Left kidney (tissue), 2 donors: ENCODE results near the gene PTCD1. TPM values are rescaled to one million over a fixed set of nuclear protein-coding genes. Genes with fewer than 3 reads are reported as not detected.
"Not testable (repeated sequence)": the region's sequence is repeated elsewhere in the genome, so short reads cannot be mapped to it uniquely, and the experiment has no call there.

Source experiments
- DNase-seq: peaks from one replicate; pipeline ENCODE4 v3.0.0-alpha.2; 2013
- polyA plus RNA-seq: library from polyadenylated mRNA; unstranded; fragments of 120-200 nt; gene quantifications from one replicate; pipeline ENCODE4 v1.2.1, GENCODE V29; 2013; ENCODE audit not compliant: insufficient read length

PTCD1 gene
- polyA plus RNA-seq, 1 donor, result 6.0 TPM

- DNase-seq, result no peak
These were observed 48.8 kb downstream of the PTCD1 start for GRCh38 chr7:99389772-99390171.

- DNase-seq, result no peak
These were observed 50.7 kb downstream of the PTCD1 start for GRCh38 chr7:99387912-99388311.

- not testable (repeated sequence) for DNase-seq
These were observed 51.4 kb downstream of the PTCD1 start for GRCh38 chr7:99387239-99387635.

GRCh38 chr7:99386584-99387238 lies 51.9 kb downstream of the PTCD1 start:
- DNase-seq, result no peak

DNA sequence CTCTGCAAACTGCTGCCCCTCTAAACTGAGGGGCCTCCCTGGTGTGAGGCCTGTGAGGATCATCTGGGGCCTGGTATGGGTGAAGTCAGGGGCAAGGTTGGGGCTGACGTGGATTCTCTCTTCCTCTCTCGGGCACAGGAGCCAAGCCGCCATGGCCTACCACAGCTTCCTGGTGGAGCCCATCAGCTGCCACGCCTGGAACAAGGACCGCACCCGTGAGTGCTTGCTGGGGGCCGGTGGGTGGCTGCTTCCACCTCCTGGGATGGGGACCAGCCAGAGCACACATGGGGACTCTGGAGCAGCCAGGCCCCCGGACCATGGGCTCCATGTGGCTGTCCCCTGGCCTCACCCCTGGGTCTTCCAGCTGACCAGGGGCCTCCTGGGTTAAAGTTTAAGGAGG lies 53.0 kb downstream of the PTCD1 start:
- DNase-seq, result no peak

DNA sequence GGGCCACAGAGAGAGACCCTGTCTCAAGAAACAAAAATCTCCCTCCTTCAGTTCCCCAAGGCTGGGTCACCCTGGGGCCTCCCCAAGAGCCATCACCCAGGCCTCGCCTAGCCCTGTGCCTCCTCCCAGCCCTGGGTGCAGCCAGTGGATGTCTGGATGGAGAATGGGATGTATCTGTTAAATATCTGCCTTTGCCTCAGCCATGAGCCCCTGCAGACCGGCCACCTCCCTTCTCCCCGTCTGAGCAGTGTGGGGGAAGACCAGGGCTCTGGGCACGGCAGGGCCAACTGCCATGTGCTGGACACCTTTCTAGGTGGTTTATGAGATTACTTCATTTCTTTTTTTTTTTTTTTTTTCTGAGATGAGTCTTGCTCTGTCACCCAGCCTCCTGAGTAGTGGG lies 54.1 kb downstream of the PTCD1 start:
- DNase-seq, result no peak

- no peak for DNase-seq
These were observed 54.7 kb downstream of the PTCD1 start for GRCh38 chr7:99383791-99384370.

DNA sequence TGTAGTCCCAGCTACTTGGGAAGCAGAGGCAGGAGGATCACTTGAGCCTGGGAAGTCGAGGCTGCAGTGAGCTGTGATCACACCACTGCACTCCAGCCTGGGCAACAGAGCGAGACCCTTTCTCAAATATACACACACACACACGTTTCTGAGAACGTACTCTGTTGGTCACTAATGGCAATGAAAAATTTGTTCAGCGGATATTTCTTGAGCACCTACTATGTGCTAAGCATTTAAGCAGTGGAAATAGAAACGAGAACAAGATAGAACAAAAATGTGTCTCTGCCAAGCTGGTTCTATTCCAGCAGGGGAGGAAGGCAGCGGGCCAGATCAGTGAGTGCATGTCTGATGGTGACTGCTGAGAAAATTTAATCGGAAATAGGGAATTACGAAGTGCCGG lies 55.4 kb downstream of the PTCD1 start:
- no peak for DNase-seq

DNA sequence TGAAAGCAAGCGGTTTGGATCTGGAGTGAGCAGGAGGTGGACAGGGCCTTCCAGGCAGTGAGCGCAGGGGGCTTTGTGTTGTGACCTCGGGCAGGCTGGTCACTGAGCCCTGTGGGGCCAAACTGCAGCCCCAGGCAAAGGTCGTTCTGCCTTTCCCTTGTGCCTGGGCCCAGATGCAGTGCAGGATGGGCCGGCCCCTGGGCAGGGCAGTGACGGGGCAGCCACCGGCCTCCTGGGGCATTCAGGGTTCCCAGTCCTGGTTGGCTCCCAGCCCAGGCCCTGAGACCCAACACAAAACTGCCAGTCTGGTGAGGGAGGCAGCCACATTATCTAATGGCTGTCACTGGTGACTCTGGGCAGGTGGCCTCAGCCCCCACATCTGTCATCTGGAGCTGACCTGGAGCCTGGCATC lies 56.9 kb downstream of the PTCD1 start:
- no peak for DNase-seq

DNA sequence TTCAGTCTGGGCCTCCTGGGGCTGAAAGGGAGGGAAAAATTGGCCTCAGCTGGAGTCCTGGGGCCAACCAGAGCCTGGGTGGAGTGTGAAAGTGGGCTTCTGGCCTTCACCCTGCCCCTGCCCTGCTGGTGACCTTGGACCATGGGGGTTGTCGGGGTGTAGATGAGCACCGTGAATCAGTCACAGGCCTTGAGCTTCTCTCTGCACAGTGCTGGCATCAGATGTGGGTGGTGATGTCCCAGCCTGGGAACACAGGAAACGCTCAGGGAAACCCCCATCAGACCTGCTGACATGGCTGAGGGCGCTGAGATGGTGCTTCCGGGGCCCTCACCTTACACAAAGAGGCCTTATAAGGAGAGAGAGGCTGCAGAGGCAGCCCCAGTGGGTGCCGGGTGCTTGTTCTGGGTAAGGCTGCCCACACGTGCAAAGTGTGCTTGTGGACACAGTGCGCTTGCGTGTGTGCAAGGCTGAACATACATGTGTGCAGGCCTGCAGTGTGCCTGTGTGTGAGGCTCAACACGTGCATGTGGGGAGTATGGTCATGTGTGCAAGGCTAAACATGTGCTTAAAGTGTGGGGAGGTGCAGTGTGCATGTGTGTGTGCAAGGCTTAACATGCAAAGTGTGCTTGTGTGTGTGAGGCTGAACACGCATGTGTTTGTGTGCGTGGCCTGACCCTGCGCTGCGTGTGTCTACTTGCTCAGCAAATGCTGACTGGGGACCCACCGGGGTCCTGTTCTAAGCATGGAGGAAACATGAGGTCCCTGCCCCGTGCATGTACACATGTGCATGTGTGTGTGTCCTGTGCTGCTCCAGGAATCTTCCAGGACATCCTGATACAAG lies 57.6 kb downstream of the PTCD1 start:
- no peak for DNase-seq

DNA sequence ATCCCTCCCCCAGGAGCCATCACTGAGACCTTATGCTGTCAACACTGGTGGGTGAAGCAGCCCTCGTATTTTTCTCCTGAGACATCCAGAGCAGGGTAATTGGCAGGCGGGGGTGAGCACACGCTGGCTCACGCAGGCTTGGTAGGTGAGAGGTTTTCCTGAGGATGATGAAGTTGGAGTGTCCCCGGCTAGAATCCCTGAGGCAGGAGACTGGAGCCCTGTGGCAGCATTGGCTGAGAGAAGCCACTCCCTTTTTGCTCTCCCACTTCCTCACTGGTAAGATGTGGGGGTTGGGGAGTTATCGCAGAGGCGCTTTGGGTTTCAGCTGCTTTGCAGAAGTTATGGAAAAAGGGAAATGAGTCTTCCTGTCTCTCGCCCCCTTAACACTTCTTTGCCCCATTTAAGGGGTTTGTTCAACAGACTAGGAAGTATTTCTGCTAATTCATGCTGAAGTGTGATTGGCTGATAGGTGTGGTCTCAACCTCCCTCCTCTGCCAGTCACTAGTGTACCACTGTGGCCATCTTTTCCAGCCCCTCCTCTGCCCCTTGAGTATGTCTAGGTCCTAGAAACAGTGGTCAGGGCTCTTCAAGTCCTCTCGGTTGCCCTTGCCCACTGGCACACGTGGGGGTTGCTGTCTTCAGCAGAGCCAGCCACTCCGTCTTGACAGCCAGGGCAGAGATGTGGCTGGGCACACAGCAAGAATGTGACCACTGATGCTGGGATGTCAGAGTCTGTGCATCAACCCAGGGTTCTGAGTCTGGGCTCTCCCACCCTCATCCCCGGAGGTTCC lies 58.4 kb downstream of the PTCD1 start:
- no peak for DNase-seq

GRCh38 chr7:99379693-99380031 lies 58.9 kb downstream of the PTCD1 start:
- not testable (repeated sequence) for DNase-seq

DNA sequence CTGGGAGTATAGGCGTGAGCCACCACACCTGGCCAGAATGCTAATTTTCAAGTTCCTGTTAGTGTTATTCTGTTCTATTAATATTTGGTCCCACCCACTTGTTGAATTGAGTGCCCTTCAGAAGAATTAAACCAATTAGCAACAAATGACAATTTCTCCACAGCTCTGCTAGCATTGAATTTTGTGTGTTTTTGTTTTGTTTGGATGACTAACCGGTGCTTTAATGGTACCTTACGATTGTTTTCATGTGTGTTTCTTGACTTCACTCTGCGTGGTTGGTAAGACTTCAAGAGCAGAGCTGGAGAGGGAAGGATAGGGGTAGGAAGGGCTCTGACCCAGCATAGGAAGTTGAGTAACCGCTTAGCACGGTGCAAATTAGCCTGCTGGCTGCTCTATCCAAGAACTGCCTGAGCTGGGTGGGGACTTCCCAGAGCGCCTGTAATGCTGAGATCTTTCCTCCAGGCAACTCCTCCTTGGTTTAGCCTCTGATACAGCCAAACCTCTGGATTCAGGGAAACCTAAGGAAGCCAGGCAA lies 59.5 kb downstream of the PTCD1 start:
- DNase-seq, result no peak

DNA sequence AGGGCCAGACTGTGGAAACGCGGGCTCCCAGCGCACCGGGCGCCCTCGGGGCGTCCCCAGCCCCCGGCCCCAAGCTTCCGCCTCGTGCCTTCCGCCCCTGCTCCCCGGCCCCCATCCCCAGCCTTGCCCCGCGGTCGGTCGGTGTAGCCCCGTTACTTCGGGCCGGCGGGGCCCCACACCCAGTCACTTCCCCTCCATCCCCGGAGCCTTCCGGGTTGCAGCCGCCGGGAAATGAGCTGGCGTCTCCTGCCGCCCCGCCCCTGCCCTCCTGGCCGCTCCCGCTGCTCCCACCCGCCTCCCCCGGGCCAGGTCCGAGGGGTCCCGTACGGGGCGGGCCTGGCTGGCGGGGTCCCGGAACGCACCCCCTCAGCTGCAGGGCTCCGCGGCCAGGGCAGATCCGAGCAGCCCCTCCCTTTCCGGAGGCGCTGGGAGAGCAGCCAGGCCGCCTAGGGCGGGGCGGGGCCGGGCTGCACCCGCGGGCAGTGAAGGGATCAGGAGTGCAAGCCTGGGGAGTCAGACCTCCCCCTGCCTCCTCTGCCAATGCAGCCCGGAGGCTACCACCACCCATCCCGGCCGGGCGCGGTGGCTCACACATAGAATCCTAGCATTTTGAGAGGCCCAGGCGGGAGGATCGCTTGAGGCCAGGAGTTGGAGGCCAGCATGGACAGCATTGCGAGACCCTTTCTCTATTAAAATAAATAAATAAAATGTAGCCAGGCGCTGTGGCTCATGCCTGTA lies 63.4 kb downstream of the PTCD1 start:
- DNase-seq, result no peak

- no peak for DNase-seq
These were observed 64.2 kb downstream of the PTCD1 start, which contains the start of gene ARPC1B for GRCh38 chr7:99374111-99375064. Gene ARPC1B (plus strand): TSS chr7:99374730. CDS start chr7:99385715, 10,985 bp downstream.

GRCh38 chr7:99373091-99374066 lies 65.2 kb downstream of the PTCD1 start:
- DNase-seq, result no peak

DNA sequence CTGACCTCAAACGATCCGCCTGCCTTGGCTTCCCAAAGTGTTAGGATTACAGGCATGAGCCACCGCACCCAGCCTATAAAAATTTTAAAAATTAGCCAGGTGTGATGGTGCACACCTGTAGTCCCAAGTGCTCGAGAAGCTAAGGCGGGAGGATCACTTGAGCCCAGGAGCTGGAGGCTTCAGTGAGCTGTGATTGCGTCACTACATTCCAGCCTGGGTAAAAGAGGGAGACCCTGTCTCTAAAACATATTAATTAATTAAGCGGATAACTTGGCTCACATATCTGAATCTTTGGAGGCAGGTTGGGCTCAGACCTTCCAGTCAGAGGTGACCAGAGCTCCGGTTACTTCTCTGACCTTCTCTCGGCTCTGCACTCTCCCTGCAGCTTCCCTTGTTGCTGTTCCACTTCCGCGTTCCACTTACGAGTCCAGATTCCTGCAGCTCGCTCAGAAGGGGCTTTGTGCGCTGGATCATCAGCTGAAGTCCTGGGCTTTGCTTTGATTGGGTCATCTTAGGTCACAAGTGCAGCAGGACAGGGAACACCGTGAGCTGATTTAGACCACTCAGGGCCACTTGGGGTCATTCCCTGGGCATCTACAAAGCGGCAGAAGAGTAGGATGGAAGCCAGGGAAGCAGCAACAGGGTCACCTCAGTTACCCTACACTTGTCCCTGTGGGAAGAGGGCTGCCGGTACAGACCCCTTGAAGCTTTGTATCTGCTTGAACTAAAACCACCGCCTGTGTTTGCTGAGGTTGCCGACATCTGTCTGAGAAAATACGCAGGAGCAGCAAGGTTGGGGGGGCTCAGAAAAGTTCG lies 66.1 kb downstream of the PTCD1 start:
- DNase-seq, result peak; percentile 66

DNA sequence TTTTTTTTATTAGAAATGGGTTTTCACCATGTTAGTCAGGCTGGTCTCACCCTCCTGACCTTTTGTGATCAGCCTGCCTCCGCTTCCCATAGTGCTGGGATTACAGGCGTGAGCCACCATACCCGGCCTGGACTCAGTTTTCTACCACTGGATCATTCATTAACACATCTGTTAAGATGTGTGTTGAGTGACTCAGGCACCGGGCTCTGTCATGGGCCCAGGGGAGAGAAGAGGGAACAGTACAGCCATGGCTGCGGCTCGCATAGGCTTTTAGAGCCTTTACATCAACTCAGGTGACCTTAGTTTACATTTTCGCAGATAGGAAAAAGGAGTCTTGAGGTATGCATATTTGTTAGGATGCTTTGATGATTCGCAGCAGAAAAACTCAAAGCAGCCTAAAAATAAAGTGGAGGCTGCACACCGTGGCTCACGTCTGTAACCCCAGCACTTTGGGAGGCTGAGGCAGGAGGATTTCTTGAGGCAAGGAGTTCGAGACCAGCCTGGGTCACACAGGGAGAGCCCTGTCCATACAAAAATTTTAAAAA lies 67.2 kb downstream of the PTCD1 start:
- DNase-seq, result no peak
